HepG2 (cell line): ENCODE results near the gene KIF24.
"Not testable (repeated sequence)": the region's sequence is repeated elsewhere in the genome, so short reads cannot be mapped to it uniquely, and the experiment has no call there.

Experiments used
- CEBPB ChIP-seq: IDR thresholded peaks from 2 replicates; pipeline ENCODE4 v1.6.1; 2011; ENCODE audit warnings: low read depth, low read length, improper control_type of control experiment, borderline replicate concordance
- KAT2B ChIP-seq: fragments of 150-350 bp; IDR thresholded peaks from 2 replicates; pipeline ENCODE4 v1.6.1; 2014; ENCODE audit warnings: low read depth, low read length, borderline replicate concordance
- SMC3 ChIP-seq: IDR thresholded peaks from 2 replicates; pipeline ENCODE4 v1.6.1; 2011; ENCODE audit warnings: low read length, improper control_type of control experiment
- TBL1XR1 ChIP-seq: fragments of 150-350 bp; IDR thresholded peaks from 2 replicates; pipeline ENCODE4 v1.6.1; 2014; ENCODE audit warnings: borderline replicate concordance, low read length; ENCODE audit not compliant: partially characterized antibody
- TRIM24 ChIP-seq: sonication (generic); formaldehyde crosslinking; IDR thresholded peaks from 2 replicates; pipeline ENCODE4 v1.8.0; 2022; ENCODE audit warnings: mild to moderate bottlenecking, missing genetic modification reagents
- ZNF230 ChIP-seq: sonication (generic); formaldehyde crosslinking; IDR thresholded peaks from 2 replicates; pipeline ENCODE4 v1.4.0; 2020; ENCODE audit warnings: mild to moderate bottlenecking, missing genetic modification reagents
- ZNF24 ChIP-seq: fragments of 450-650 bp; IDR thresholded peaks from 2 replicates; pipeline ENCODE4 v1.6.1; 2017; ENCODE audit warnings: antibody characterized with exemption, mild to moderate bottlenecking
- ZNF274 ChIP-seq: sonication (generic); formaldehyde crosslinking; IDR thresholded peaks from 2 replicates; pipeline ENCODE4 v1.5.1; 2020; ENCODE audit warnings: mild to moderate bottlenecking, missing genetic modification reagents
- TF ChIP-seq, protein P1 (sequence below): sonication (generic); formaldehyde crosslinking; IDR thresholded peaks from 2 replicates; pipeline ENCODE4 v1.5.0; 2020; ENCODE audit warnings: mild to moderate bottlenecking, missing genetic modification reagents, moderate library complexity
- TF ChIP-seq, protein P2 (sequence below): sonication (generic); formaldehyde crosslinking; IDR thresholded peaks from 2 replicates; pipeline ENCODE4 v1.4.0; 2020; ENCODE audit warnings: missing genetic modification reagents
- TF ChIP-seq, protein P3 (sequence below): sonication (generic); formaldehyde crosslinking; IDR thresholded peaks from 2 replicates; pipeline ENCODE4 v1.5.1; 2020; ENCODE audit warnings: mild to moderate bottlenecking, missing genetic modification reagents, moderate library complexity
- TF ChIP-seq, protein P4 (sequence below): sonication (generic); formaldehyde crosslinking; IDR thresholded peaks from 2 replicates; pipeline ENCODE4 v1.8.0; 2022; ENCODE audit warnings: missing genetic modification reagents, low read depth, mild to moderate bottlenecking, borderline replicate concordance

DNA sequence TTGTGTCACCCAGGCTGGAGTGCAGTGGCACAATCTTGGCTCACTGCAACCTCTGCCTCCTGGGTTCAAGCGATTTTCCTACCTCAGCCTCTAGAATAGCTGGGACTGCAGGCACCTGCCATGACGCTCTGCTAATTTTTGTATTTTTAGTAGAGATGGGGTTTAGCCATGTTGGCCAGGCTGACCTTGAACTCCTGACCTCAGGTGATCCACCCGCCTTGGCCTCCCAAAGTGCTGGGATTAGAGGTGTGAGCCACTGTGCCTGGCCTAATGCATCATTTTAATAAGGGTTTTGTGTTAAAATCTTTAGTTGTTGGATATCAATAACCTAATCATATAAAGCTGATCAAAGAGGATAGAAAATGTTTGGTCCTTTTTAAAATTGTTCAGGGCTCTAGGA is 20.8 kb downstream of the KIF24 start:
- TF ChIP-seq ZNF274 (CRISPR knock-in tag); ZNF230; TRIM24 (CRISPR knock-in tag); KAT2B; SMC3; CEBPB; ZNF24; TBL1XR1: not testable (repeated sequence)
- TF ChIP-seq, protein P1, sequence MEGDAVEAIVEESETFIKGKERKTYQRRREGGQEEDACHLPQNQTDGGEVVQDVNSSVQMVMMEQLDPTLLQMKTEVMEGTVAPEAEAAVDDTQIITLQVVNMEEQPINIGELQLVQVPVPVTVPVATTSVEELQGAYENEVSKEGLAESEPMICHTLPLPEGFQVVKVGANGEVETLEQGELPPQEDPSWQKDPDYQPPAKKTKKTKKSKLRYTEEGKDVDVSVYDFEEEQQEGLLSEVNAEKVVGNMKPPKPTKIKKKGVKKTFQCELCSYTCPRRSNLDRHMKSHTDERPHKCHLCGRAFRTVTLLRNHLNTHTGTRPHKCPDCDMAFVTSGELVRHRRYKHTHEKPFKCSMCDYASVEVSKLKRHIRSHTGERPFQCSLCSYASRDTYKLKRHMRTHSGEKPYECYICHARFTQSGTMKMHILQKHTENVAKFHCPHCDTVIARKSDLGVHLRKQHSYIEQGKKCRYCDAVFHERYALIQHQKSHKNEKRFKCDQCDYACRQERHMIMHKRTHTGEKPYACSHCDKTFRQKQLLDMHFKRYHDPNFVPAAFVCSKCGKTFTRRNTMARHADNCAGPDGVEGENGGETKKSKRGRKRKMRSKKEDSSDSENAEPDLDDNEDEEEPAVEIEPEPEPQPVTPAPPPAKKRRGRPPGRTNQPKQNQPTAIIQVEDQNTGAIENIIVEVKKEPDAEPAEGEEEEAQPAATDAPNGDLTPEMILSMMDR (CRISPR knock-in tag): not testable (repeated sequence)
- TF ChIP-seq, protein P2, sequence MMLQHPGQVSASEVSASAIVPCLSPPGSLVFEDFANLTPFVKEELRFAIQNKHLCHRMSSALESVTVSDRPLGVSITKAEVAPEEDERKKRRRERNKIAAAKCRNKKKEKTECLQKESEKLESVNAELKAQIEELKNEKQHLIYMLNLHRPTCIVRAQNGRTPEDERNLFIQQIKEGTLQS (CRISPR knock-in tag): not testable (repeated sequence)
- TF ChIP-seq, protein P3, sequence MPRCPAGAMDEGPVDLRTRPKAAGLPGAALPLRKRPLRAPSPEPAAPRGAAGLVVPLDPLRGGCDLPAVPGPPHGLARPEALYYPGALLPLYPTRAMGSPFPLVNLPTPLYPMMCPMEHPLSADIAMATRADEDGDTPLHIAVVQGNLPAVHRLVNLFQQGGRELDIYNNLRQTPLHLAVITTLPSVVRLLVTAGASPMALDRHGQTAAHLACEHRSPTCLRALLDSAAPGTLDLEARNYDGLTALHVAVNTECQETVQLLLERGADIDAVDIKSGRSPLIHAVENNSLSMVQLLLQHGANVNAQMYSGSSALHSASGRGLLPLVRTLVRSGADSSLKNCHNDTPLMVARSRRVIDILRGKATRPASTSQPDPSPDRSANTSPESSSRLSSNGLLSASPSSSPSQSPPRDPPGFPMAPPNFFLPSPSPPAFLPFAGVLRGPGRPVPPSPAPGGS: not testable (repeated sequence)
- TF ChIP-seq, protein P4, sequence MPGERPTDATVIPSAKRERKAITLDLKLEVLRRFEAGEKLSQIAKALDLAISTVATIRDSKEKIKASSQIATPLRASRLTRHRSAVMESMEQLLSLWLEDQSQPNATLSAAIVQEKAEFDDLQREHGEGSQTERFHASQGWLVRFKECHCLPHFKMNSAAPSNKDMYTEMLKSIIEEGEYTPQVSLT (CRISPR knock-in tag): not testable (repeated sequence)
